Measurements from ENCODE around the gene PAX5.

The PAX5 gene

GRCh38 chr9:36855448-36856315, 178.4 kb downstream of the PAX5 start:
- TF ChIP-seq CTCF (conservative IDR thresholded peaks at IDR 0.05) (peak; percentile 65), ZFX (IDR thresholded peaks at IDR 0.05) (no peak)

DNA sequence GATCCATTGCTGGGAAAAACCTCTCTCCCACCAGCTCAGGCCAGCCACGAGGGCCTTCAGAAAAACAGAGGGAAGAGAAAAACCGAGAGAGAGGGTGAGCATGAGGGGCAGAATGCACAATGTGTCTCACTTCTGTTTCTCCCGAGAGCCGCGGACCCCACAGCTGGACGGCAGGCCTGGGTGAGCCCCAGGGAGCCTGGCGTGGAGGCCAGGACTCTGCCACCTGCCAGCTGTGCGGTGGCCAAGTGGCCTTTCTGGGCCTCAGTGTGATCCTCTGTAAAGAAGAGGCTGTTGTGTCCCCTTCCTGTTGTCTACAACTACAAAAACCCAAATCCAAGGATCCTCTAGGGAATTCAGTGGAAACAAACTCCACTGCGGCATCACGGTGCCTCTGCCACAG, 179.3 kb downstream of the PAX5 start:
- no peak for TF ChIP-seq ZFX (IDR thresholded peaks at IDR 0.05)
- TF ChIP-seq CTCF (conservative IDR thresholded peaks at IDR 0.05), result no peak

More at GRCh38 chr9:36855448-36856315, 178.4 kb downstream of the PAX5 start:
- no peak overlapping the region for H3K27ac ChIP-seq

DNA sequence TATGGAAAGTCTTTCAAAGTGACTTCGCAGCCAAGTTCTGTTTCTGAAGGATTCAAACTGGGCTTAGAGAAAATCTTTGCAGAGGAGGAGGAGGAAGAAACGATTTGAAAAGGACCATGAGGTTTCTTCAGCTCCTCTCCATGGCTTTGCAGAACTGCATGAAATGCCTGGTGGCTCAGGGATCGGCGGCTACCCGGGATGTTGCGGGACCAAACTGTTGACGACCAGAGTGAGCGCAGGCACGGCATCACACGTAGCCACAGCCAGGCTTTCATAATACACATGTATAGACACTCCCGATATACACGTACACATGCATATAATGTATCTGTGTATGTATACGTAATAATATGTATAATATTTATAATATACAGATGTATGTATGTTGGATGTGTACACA, 180.0 kb downstream of the PAX5 start:
- TF ChIP-seq CTCF (conservative IDR thresholded peaks at IDR 0.05) (no peak), ZFX (IDR thresholded peaks at IDR 0.05) (no peak)
- H3K27ac ChIP-seq, result no peak overlapping the region

More for the DNA sequence above, 179.3 kb downstream of the PAX5 start:
- no peak overlapping the region for H3K27ac ChIP-seq

DNA sequence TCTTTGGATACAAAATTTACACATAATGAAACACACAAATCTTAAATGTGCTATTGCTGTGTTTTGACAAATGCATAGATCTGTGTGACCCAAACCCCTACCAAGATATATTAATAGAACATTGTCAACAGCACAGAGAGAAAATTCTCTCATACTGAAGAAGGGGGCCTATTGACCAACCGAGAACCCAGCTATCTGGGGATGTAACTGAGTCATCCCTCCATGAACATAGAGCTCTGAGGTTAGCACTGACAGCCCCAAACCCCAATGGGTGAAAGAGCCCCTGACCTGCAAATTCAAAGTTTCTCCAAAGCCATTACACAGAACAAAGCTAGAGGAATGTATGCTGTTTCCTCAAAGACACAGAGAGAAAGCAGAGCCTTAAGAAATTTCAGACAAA, 180.8 kb downstream of the PAX5 start:
- TF ChIP-seq ZFX (IDR thresholded peaks at IDR 0.05), result no peak
- TF ChIP-seq CTCF (conservative IDR thresholded peaks at IDR 0.05), result no peak
- no peak overlapping the region for H3K27ac ChIP-seq

DNA sequence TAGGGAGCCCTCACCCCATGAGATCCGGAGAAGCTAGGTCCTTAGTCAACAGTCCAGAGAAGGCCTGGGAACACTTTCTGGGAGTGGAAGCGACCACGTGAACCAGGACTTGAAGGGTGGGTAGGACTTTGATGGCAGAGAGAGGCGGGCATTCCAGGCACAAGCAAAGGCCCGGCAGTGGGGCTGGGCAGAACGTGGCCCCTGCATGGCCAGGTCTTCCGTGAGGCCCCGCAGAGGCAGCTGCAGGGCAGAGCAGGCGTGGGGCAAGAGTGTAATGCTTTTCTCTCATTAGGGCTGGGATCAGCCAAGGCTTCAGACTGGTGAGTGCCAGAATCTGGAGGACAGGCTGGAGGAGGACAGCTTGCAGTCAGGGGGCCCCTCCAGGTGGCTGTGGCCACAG, 184.1 kb downstream of the PAX5 start:
- no peak for TF ChIP-seq ZFX (IDR thresholded peaks at IDR 0.05)
- no peak for TF ChIP-seq CTCF (conservative IDR thresholded peaks at IDR 0.05)

GRCh38 chr9:36848946-36849345, 185.1 kb downstream of the PAX5 start:
- no peak overlapping the region for H3K27ac ChIP-seq
- no peak for TF ChIP-seq ZFX (IDR thresholded peaks at IDR 0.05)
- TF ChIP-seq CTCF (conservative IDR thresholded peaks at IDR 0.05), result no peak

More for the DNA sequence above, 184.1 kb downstream of the PAX5 start:
- H3K27ac ChIP-seq, result no peak overlapping the region

- no peak for TF ChIP-seq ZFX (IDR thresholded peaks at IDR 0.05)
- no peak for TF ChIP-seq CTCF (conservative IDR thresholded peaks at IDR 0.05)
- no peak overlapping the region for H3K27ac ChIP-seq
Observed at GRCh38 chr9:36847781-36848673, 186.0 kb downstream of the PAX5 start.
